Gastroesophageal sphincter (tissue), 3 donors: ENCODE data around the gene CEBPA.

Experiments used
- CTCF ChIP-seq, 4 experiments: fragments of 200-600 bp in 2 of 4; fragments of 450-650 bp in 2 of 4; sonication (generic) in 1 of 4; IDR thresholded peaks; one replicate each; pipeline ENCODE4 v1.5.1; 2017 to 2019; ENCODE audit warnings: antibody characterized with exemption in 4 of 4, mild to moderate bottlenecking in 2 of 4, moderate library complexity in 2 of 4
- POLR2A ChIP-seq, 2 donors: fragments of 450-650 bp; IDR thresholded peaks; one replicate each; pipeline ENCODE4 v1.6.1; 2017; ENCODE audit warnings: antibody characterized with exemption in 2 of 2, mild to moderate bottlenecking in 2 of 2, moderate library complexity in 1 of 2
- POLR2AphosphoS5 ChIP-seq: sonication (generic); formaldehyde crosslinking; IDR thresholded peaks from one replicate; pipeline ENCODE4 v1.6.1; 2017; ENCODE audit warnings: antibody characterized with exemption

GRCh38 chr19:33287438-33287837, 14.9 kb downstream of the CEBPA start:
- TF ChIP-seq CTCF (IDR thresholded peaks at IDR 0.05) (no peak), POLR2AphosphoS5 (no peak), POLR2A (IDR thresholded peaks at IDR 0.05) (no peak)
